CD4-positive, alpha-beta T cell treated with Interleukin-6 at 100 ng/mL for 8 hours (primary cell): ENCODE measurements around the gene MYO1E.
"Not testable (repeated sequence)": the region's sequence is repeated elsewhere in the genome, so short reads cannot be mapped to it uniquely, and the experiment has no call there.

Source experiments
- DNase-seq: peaks from one replicate; pipeline ENCODE4 v3.0.0-alpha.2; 2020; ENCODE audit warnings: mixed read lengths, low spot score

The MYO1E gene

GRCh38 chr15:59127255-59127654 lies 245.4 kb downstream of the MYO1E start:
- not testable (repeated sequence) for DNase-seq

- DNase-seq, result not testable (repeated sequence)
These were observed 247.0 kb downstream of the MYO1E start for GRCh38 chr15:59125683-59126082.

- no peak for DNase-seq
These were observed 248.4 kb downstream of the MYO1E start for GRCh38 chr15:59124261-59124660.

- DNase-seq, result no peak
These were observed 251.7 kb downstream of the MYO1E start for GRCh38 chr15:59120937-59121336.

- DNase-seq, result no peak
These were observed 253.0 kb downstream of the MYO1E start for GRCh38 chr15:59119625-59120024.

GRCh38 chr15:59116771-59117170 lies 255.9 kb downstream of the MYO1E start:
- no peak for DNase-seq

- DNase-seq, result no peak
These were observed 256.5 kb downstream of the MYO1E start for GRCh38 chr15:59116141-59116540.

- DNase-seq, result no peak
These were observed 257.6 kb downstream of the MYO1E start for GRCh38 chr15:59115047-59115446.

- no peak for DNase-seq
These were observed 261.4 kb downstream of the MYO1E start for GRCh38 chr15:59111251-59111650.

- no peak for DNase-seq
These were observed 266.8 kb downstream of the MYO1E start for GRCh38 chr15:59105854-59106253.

- DNase-seq, result peak; percentile 85
These were observed 267.5 kb downstream of the MYO1E start, which contains the start of gene CCNB2 for GRCh38 chr15:59104912-59105732. CCNB2 (plus strand) TSS chr15:59105146; CDS start chr15:59105269, 123 bp downstream.

GRCh38 chr15:59104602-59104911 lies 268.1 kb downstream of the MYO1E start:
- no peak for DNase-seq

- DNase-seq, result no peak
These were observed 273.4 kb downstream of the MYO1E start for GRCh38 chr15:59099162-59099685.

GRCh38 chr15:59096429-59096828 lies 276.2 kb downstream of the MYO1E start:
- DNase-seq, result no peak

GRCh38 chr15:59094077-59094476 lies 278.6 kb downstream of the MYO1E start:
- no peak for DNase-seq

GRCh38 chr15:59087731-59088130 lies 284.9 kb downstream of the MYO1E start:
- DNase-seq, result no peak
